GM15510 (cell line): ENCODE results near the gene LKAAEAR1.

Experiments used
- POLR2A ChIP-seq: IDR thresholded peaks from 3 replicates; pipeline ENCODE4 v1.6.1; 2011; ENCODE audit warnings: borderline replicate concordance; ENCODE audit not compliant: insufficient read length; ENCODE audit errors: extremely low read depth

The LKAAEAR1 gene

DNA sequence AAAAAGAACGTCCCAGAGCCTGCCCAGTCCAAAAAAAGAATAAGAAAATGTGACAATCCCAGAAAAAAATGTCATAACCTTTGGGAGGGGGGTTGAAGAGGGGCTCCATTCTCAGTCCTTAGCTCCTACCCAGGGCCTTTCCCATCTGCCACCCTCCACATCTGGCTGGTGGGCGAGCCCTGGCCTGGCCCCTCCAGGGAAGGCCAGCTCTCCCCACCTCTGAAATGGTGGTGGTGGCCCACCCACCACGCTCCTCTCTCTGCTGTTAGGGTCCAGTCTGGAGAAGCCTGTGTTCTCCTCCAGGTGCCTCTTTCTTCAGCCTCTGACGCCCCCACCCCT, 5.3 kb downstream of the LKAAEAR1 start:
- TF ChIP-seq POLR2A = no peak

DNA sequence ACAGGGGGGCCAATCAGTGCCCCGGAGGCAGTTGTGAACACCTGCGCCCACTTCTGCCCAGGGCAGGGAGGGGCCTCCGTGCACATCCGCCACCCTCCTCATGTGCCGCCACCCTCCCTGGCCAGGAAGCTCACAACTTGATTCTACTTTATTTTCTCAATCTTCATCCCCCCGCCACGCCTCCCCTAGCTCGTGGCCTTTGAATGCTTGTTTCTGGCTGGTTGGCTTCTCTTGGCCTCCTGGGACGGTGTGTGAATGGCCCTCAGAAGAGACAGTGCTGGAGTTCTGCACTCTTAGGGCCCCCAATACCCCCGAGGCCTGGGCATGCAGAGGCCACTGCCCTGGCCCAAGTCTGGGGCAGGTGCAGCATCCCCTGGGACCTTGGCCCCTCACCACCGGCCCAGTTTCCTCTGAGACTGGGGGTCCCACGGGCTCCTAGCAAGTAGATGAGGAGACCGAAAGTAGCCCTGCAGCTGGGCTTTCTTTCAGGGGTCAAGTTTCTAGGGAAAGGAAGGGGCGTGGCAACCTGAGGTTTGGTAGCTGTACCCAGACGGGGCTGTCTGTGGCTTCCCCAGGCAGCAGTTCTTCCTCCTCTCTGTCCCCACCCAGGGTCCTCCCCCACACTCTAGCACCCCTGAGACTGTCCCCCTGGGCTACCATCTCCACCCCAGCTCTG, 6.2 kb downstream of the LKAAEAR1 start:
- no peak for TF ChIP-seq POLR2A

DNA sequence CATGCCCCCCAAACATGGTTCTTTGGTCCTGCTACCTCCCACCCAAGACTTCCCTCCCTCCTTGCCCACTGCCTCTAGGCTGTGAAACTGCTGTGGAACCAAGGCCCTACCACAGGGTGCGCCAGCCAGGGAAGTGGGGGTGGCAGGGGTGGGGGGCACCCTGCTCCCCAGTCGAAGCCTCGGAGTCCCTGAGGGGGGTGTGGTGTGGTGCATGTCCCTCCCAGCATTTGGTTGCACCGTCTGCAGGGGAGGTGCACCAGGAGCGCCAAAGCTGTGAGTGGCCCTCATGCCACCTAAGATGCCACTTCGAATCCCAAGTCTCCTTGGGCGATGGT, 6.7 kb downstream of the LKAAEAR1 start:
- no peak for TF ChIP-seq POLR2A

DNA sequence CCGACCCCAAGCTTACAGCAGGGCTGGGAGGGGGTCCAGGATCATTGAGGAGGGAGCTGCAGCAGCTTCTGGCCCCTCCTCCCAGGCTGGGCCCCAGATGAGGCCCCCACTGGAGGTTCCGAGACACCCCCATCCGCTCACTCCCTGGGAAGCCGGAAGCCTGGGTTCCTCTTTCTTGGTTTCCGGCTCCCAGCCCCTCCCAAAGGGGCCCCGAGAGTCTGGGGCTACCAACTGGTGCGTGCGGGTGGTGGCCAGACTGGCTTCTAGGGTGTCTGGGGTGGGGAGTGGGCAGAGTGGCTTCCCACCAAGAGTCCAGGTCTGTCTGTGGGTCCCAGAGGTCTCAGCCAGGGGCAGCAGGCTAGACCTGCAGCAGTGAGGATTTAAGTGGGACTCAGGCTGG, 7.1 kb downstream of the LKAAEAR1 start:
- peak; percentile 47 for TF ChIP-seq POLR2A

GRCh38 chr20:64076061-64076997, 7.9 kb downstream of the LKAAEAR1 start:
- TF ChIP-seq POLR2A = no peak

DNA sequence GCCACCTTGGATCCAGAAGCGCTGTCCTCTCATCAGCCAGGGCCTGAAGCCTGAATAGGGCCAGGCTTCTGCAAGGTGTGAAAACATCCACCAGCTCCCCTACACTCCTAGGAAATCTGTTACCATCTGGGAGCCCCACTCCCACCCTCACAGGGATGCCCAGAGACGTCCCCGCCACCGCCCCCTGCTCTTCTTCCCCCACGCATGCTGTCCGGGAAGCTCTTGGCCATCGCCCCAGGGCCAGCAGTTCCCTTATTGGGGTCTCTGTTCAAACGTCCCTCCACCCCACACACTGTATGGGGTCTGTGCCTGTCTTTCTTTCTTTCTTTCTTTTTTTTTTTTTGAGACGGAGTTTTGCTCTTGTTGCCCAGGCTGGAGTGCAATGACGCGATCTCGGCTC, 8.6 kb downstream of the LKAAEAR1 start:
- TF ChIP-seq POLR2A = no peak

GRCh38 chr20:64074963-64075362, 9.2 kb downstream of the LKAAEAR1 start:
- no peak for TF ChIP-seq POLR2A

DNA sequence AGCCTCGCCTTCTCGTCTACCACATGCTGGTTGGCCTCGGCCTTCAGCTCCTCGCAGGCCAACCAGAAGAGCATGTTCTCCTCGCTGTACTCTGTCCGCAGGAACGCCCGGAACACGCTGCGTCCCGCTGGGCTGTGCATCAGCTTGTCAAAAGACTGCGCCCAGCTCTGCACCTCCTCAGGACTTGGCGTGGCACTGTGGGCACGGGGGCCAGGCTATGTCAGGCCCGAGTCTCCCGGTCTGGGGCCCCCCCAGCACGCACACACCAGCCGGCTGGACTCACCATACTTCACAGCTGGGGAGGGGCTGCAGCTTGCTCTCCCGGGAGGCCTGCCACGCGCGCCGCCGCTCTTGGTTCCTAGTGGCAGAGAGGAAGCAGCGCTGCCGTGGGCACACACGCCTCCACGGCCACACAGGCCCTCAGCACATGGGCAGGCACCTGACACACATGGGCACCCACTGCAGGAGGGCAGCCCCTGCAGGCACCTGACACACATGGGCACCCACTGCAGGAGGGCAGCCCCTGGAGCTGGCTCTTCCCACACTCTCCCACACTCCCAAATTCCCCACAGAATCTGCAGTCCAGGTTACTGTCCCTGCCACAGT, 9.9 kb downstream of the LKAAEAR1 start:
- no peak for TF ChIP-seq POLR2A

- TF ChIP-seq POLR2A = no peak
Observed at GRCh38 chr20:64073476-64074183, 10.6 kb downstream of the LKAAEAR1 start.

- no peak for TF ChIP-seq POLR2A
Observed at GRCh38 chr20:64072498-64073063, 11.6 kb downstream of the LKAAEAR1 start.

DNA sequence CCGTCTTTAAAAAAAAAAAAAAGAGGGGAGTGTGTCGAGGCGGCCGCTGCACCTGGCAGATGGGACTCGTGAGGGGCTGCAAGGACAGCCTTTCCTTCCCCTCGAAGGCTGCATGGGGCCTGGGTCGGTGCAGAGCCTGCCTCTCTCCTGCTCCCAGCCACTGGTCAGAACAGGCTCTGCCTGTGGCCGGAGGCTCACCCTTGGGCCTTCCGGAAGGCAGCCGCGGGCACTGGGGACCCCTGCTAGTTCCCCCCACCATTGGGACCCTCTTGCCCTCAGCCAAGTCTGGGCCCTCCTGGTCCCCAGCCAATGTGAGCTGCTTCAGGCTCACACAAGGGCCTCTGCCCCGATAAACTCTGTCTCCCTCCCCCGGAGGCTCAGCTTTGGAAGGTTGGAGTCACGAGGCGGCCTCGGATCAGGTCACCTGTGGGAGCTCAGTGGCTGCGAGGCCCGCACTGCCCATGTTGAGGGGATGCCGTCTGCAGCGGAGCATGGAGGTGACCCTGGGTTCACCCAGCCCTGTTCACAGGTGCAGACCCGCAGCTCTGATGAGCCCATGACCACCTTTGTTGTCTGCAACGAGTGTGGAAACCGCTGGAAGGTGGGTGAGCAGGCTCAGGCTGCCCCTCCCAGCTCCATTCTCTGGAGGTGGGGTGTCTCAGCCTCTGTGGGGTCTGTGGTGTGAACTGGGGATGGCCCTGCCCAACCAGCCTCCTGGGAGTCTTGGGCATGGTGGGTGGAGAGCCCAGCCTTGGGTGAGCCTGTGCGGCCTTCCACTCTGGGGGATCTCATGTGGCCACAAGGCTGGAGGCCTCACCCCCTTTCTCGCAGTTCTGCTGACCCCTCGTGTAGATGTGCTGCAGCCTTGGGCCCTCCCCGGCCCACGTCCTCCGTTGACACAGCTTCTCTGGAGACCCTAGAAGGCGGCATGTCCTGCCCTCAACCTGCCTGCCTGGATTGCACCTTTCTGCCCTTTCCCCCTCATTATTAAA, 12.6 kb downstream of the LKAAEAR1 start:
- peak; percentile 15 for TF ChIP-seq POLR2A

- TF ChIP-seq POLR2A = no peak
Observed at GRCh38 chr20:64070244-64070993, 13.8 kb downstream of the LKAAEAR1 start.
